T follicular helper cell (primary cell): ENCODE results near the gene HOMER2.
"Not testable (repeated sequence)": the region's sequence is repeated elsewhere in the genome, so short reads cannot be mapped to it uniquely, and the experiment has no call there.

Source experiments
- DNase-seq: peaks from one replicate; pipeline ENCODE4 v3.0.0-alpha.2; 2020; ENCODE audit warnings: low read depth

HOMER2 gene

DNA sequence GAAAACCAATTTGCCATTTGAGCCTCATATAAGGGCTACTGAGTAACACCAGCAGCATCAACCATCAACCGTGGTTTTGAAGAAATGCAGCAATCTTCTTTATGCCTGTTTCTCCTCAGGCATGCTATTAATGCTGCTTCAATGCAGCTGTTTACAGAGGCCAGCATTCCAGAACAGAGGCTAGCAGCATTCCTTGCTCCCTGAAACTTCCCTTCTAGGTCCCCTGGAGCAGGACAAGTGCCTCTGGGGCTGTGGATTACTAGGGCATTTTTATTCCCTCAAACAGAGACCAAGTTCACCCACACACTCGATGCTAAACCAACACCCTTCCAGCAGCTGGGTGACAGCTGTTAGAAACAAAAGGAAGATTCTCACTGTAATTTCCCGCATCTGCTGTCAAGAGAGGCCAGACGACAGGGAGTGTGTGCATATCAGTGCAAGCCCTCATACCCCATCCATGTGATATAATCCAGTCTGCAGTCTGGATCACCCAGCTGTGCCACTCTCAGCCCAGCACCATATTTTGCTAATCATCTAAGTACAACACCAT lies 57.5 kb downstream of the HOMER2 start:
- DNase-seq = no peak

DNA sequence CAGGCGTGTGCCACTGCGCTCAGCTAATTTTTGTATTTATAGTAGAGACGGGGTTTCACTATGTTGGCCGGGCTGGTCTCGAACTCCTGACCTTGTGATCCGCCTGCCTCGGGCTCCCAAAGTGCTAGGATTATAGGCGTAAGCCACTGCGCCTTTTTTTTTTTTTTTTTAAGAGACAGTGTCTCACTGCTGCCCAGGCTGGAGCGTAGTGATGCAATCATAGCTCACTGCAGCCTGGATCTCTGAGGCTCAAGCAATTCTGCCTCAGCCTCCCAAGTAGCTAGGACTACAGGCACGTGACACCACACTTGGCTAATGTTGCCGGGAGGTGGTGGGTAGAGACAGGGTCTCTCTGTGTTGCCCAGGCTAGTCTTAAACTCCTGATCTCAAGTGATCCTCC lies 59.0 kb downstream of the HOMER2 start:
- not testable (repeated sequence) for DNase-seq

DNA sequence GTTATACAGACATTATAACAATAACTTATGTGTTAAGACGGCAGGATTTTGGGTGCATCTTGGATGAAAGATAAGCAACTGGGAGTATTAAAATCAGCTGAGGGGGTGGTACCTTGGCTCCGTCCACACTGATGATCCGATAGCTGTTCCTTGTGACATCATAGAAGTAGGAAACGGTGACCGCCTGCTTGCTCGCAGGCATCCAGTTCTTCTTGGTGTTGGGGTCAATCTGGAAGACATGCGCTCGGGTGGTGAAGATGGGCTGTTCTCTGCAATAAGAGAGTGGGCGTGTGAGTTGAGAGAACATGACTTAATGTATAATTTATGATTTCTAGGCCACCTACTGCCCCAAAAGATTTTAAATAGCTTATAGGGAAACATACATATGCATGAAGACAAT lies 59.9 kb downstream of the HOMER2 start:
- no peak for DNase-seq

GRCh38 chr15:82890995-82891390 lies 61.5 kb downstream of the HOMER2 start:
- DNase-seq = no peak

DNA sequence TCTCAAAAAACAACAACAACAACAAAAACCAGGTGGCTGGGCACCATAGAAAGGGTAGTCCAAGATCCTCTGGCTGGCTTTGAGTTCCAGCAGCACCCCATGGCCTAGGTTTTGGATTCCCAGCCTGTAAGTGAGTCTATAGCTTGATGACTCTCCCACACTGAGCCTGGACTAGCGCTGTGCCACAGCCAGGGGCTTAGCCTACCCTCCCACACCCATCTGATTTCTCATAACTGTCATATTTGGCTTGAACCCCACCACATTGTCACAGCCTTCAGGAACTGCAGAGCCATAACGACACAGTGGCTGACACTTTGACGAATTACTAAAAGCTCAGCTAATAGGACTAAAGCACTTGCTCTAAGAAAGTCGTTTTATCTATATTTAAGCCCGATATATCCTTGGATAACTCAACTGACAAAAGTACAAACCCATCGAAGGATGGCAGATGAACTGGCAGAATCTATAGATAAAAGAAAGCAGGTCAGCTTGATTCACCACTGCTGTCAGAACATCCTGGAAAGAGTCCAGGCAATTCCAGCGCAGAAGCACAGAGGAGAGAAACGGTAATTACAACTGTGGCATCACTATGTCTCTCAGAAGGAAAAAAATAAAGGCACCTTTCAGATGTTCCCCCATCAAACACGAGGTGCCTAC lies 62.1 kb downstream of the HOMER2 start:
- no peak for DNase-seq

- DNase-seq = no peak
Observed at GRCh38 chr15:82882273-82882928, 70.1 kb downstream of the HOMER2 start.

- no peak for DNase-seq
Observed at GRCh38 chr15:82881747-82882146, 70.8 kb downstream of the HOMER2 start.

DNA sequence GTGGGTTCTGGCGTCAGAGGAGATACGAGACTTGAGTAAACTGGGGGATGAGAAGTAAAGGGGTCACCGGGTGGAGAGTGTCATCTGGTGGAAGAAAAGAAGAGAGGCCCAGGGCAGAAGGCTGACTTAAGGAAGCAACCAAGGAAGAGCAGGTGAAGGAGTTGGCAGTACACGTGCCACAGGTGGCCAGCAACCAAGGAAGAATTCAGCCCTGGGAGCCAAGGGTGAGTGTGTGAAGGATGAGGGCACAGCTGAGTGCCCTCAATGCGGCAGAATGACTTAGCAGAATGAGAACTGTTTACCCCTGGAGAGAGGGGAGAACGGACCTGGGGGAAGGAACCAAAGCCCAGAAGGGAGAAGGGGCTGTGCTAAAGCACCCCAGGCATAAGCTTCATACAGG lies 71.8 kb downstream of the HOMER2 start:
- no peak for DNase-seq

GRCh38 chr15:82878325-82878724 lies 74.2 kb downstream of the HOMER2 start:
- no peak for DNase-seq

DNA sequence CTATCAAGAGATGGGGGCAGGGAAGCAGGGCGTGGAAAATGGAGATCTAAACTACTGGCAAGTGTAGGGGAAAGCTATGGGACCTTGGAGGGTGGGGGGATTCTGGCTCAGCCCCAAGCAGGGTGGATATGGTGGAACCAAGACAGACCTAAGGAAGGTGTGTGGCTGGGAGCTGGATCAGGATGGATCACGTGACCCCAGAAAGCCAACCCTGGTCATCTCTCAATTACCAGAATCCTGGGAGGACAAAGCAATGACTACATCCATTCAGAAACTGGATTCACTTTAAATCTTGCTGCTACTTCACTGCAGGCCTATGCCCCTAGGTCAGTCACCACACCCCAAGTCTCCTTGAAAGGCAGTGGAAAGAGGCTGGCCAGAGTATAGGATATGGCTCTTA lies 74.7 kb downstream of the HOMER2 start:
- DNase-seq = no peak

- DNase-seq = no peak
Observed at GRCh38 chr15:82875411-82876003, 77.0 kb downstream of the HOMER2 start.

- DNase-seq = no peak
Observed at GRCh38 chr15:82874961-82875360, 77.6 kb downstream of the HOMER2 start.

DNA sequence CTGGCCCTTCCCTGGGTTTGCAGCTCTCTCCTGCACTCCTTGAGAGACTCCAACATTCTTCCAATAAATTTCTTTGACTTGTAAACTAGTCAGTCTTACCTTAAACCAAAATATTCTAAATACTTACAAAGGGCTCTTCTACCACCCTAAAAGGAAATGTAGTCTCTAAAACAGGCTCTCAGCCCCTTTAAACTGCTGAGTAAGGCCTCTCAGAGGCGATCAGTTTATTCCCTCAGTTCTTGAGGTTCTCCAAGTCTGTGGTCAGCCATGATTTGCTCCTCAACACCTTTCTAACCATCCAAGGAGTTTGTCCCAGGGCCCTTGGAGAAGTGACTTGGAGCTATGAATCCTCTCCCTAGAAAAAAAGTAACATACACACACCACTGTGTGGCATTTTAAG lies 78.3 kb downstream of the HOMER2 start:
- no peak for DNase-seq

- no peak for DNase-seq
Observed at GRCh38 chr15:82873000-82873680, 79.4 kb downstream of the HOMER2 start.

DNA sequence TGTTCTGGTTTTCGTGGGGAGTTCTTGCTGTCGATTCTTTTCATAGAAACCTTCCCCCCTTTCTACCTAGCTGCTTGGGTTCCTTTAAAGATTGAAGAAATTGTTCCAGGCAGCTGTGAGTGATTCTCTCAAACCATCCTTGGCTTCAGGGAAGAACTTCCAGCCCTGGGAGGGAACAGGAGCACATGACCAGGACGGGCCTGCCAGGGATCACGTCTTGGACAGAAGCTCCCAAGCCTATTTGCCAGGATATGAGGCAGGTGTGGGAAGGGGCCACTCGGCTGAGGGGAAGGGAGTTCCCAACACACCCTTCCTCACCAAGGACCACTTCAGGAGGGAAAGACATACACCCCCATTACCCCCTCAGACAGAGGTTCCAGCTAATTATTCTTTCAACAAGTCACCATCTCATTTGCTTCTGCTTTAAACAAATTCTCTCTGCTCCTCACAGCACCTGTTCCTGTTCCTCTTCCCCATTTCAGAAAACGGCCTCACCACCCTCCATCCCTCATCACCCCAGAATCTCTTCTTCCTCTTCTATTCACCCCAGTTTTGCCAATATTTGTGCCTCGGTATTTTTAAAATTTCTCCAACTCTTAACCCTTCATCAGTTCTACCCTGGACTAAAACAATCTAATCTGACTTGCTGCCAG lies 80.6 kb downstream of the HOMER2 start:
- no peak for DNase-seq

- DNase-seq = no peak
Observed at GRCh38 chr15:82871358-82871757, 81.2 kb downstream of the HOMER2 start.

- DNase-seq = no peak
Observed at GRCh38 chr15:82870727-82871320, 81.7 kb downstream of the HOMER2 start.

DNA sequence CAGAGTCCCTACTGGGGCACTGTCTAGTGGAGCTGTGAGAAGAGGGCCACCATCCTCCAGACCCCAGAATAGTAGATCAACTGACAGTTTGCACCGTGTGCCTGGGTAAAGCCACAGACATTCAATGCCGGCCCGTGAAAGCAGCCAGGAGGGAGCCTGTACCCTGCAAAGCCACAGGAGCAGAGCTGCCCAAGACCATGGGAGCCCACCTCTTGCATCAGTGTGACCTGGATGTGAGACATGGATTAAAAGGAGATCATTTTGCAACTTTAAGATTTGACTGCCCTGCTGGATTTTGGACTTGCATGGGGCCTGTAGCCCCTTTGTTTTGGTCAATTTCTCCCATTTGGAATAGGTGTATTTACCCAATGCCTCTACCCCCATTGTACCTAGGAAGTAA lies 86.5 kb downstream of the HOMER2 start:
- not testable (repeated sequence) for DNase-seq

GRCh38 chr15:82865581-82865980 lies 86.9 kb downstream of the HOMER2 start:
- not testable (repeated sequence) for DNase-seq

DNA sequence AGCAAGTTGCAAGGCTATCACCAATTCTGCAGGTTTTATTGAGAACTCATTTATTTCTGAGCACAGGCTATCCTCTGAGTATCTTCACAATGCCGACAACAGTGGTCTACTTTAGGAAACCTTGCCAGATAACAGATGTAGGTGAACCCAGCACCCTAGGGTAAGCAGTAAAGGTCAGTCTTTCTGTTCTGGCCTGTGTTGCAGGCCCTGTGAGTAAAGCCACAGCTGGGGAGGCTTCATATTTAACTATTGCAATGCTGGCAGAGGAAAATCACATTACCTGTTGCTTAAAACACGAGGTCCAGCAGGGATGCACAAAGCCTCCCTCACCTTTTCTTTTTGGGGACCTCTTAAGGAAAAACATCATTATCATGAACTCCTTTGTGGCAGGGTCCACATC lies 87.6 kb downstream of the HOMER2 start:
- no peak for DNase-seq

DNA sequence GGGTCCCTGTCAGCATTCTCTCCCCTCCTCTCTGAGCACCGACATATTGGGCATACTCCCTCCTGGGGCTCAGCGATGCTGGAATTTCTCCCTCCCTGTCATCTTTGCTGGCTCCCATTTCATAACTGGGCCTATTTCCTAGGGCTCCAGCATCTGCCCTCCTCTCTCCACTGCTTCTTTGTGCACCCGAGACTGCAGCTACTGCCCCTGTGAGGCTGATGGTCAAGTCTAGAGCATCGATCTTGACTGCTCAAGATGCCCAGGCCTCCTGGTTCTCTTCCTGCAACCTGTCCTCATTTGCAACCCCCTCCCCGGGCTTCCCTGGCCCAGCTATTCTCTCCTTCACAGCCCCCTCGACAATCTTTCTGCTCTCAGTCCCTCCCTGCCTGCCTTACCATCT lies 89.6 kb downstream of the HOMER2 start:
- DNase-seq = no peak

GRCh38 chr15:82858932-82859331 lies 93.6 kb downstream of the HOMER2 start:
- DNase-seq = no peak
